Measurements from ENCODE around the gene CHD5.

The CHD5 gene

GRCh38 chr1:6062670-6063069, 117.5 kb downstream of the CHD5 start:
- no peak for ATAC-seq
- TF ChIP-seq ESRRG (CRISPR knock-in tag; IDR thresholded peaks at IDR 0.05), result no peak

GRCh38 chr1:6059866-6060265, 120.3 kb downstream of the CHD5 start:
- ATAC-seq, result no peak; the same call in 2 of the 3 replicates
- no peak for TF ChIP-seq PPARA (CRISPR knock-in tag; IDR thresholded peaks at IDR 0.05; ENCODE audit: borderline replicate concordance)
- no peak for TF ChIP-seq BACH2 (CRISPR knock-in tag; IDR thresholded peaks at IDR 0.05; ENCODE audit: borderline replicate concordance)
- no peak for TF ChIP-seq TSHZ2 (CRISPR knock-in tag; IDR thresholded peaks at IDR 0.05)
- TF ChIP-seq CREB5 (CRISPR knock-in tag; IDR thresholded peaks at IDR 0.05; ENCODE audit: low read depth), result no peak
- TF ChIP-seq POU6F1 (CRISPR knock-in tag; IDR thresholded peaks at IDR 0.05; ENCODE audit: borderline replicate concordance, low read depth), result no peak
- no peak for TF ChIP-seq PATZ1 (CRISPR knock-in tag; IDR thresholded peaks at IDR 0.05; ENCODE audit: borderline replicate concordance)
- no peak for TF ChIP-seq OSR1 (CRISPR knock-in tag; IDR thresholded peaks at IDR 0.05)
- no peak for TF ChIP-seq ZNF565 (CRISPR knock-in tag; conservative IDR thresholded peaks at IDR 0.05; ENCODE audit: low read depth)
- TF ChIP-seq TOX (CRISPR knock-in tag; IDR thresholded peaks at IDR 0.05; ENCODE audit: borderline replicate concordance), result no peak
- no peak for TF ChIP-seq ZFP30 (CRISPR knock-in tag; IDR thresholded peaks at IDR 0.05)
- no peak for TF ChIP-seq ZNF70 (CRISPR knock-in tag; IDR thresholded peaks at IDR 0.05)
- no peak for TF ChIP-seq TCF4 (CRISPR knock-in tag; IDR thresholded peaks at IDR 0.05; ENCODE audit: borderline replicate concordance)
- TF ChIP-seq ISL1 (CRISPR knock-in tag; IDR thresholded peaks at IDR 0.05), result no peak
- TF ChIP-seq ESRRG (CRISPR knock-in tag; IDR thresholded peaks at IDR 0.05), result no peak
- no peak for TF ChIP-seq SNAI2 (CRISPR knock-in tag; IDR thresholded peaks at IDR 0.05)
- no peak for TF ChIP-seq ARNTL (CRISPR knock-in tag; IDR thresholded peaks at IDR 0.05; ENCODE audit: borderline replicate concordance, low read depth)
- no peak for TF ChIP-seq GLIS3 (CRISPR knock-in tag; IDR thresholded peaks at IDR 0.05)
- no peak for TF ChIP-seq ZNF8 (CRISPR knock-in tag; IDR thresholded peaks at IDR 0.05)

- ATAC-seq, result no peak
- TF ChIP-seq CSDC2 (CRISPR knock-in tag; IDR thresholded peaks at IDR 0.05), result no peak
- no peak for TF ChIP-seq OSR1 (CRISPR knock-in tag; IDR thresholded peaks at IDR 0.05)
- TF ChIP-seq GLIS3 (CRISPR knock-in tag; IDR thresholded peaks at IDR 0.05), result no peak
- no peak for TF ChIP-seq POU6F1 (CRISPR knock-in tag; IDR thresholded peaks at IDR 0.05; ENCODE audit: borderline replicate concordance, low read depth)
- TF ChIP-seq PPARA (CRISPR knock-in tag; IDR thresholded peaks at IDR 0.05; ENCODE audit: borderline replicate concordance), result no peak
- TF ChIP-seq BACH2 (CRISPR knock-in tag; IDR thresholded peaks at IDR 0.05; ENCODE audit: borderline replicate concordance), result no peak
- no peak for TF ChIP-seq PATZ1 (CRISPR knock-in tag; IDR thresholded peaks at IDR 0.05; ENCODE audit: borderline replicate concordance)
- TF ChIP-seq ZFP3 (CRISPR knock-in tag; IDR thresholded peaks at IDR 0.05), result no peak
- no peak for TF ChIP-seq ESRRG (CRISPR knock-in tag; IDR thresholded peaks at IDR 0.05)
- no peak for TF ChIP-seq ARNTL (CRISPR knock-in tag; IDR thresholded peaks at IDR 0.05; ENCODE audit: borderline replicate concordance, low read depth)
- TF ChIP-seq CSRNP3 (CRISPR knock-in tag; IDR thresholded peaks at IDR 0.05), result no peak
- no peak for TF ChIP-seq TCF4 (CRISPR knock-in tag; IDR thresholded peaks at IDR 0.05; ENCODE audit: borderline replicate concordance)
- TF ChIP-seq ISL1 (CRISPR knock-in tag; IDR thresholded peaks at IDR 0.05), result no peak
Measured at GRCh38 chr1:6057170-6057845, 122.8 kb downstream of the CHD5 start.

Measured in SK-N-SH treated with all-trans-retinoic acid at 6 μM for 48 hours (cell line).